AG04449 (cell line): ENCODE results near the gene MBNL2.

Source experiments
- CTCF ChIA-PET: fragments of 350-600 bp; formaldehyde crosslinking; extraction: SDS; loops from one replicate; lab custom pipeline; 2021; ENCODE audit warnings: antibody characterized with exemption; lab: Yijun Ruan, JAX
- POLR2A ChIA-PET: fragments of 400-600, 350-600 bp; formaldehyde crosslinking; extraction: SDS; loops from one replicate; lab custom pipeline; 2020; ENCODE audit warnings: antibody characterized with exemption, inconsistent platforms; lab: Yijun Ruan, JAX
- DNase-seq: peaks from one replicate; pipeline ENCODE4 v3.0.0-alpha.2; 2010; ENCODE audit warnings: low read depth, low spot score
- H3K4me3 ChIP-seq: 2 replicates; pipeline ENCODE4 v1.5.1; 2011; ENCODE audit warnings: low read depth, mild to moderate bottlenecking, control low read depth, low read length
- TF ChIP-seq, protein P1 (sequence below): IDR thresholded peaks from one replicate; pipeline ENCODE4 v1.5.1; 2011; ENCODE audit warnings: mild to moderate bottlenecking, moderate library complexity, low read length, control low read depth, inconsistent platforms; ENCODE audit not compliant: insufficient read depth; ENCODE audit errors: missing control alignments

MBNL2 gene

DNA sequence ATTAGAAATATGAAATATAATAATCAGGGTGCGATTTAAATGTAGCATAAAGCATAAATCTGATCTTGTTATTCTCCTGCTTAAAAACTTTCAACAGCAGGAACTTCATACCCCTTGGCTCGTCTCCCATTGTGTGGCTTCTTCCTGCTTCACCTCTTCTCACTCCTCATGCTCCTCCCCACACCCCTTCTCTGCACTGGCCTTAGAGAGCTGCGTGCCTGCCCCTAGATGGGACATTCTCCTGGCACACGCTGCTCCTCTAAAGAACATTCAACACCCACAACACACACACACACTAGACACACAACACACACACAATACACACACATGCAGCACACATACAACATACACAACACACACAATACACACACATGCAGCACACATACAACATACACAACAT lies 107.2 kb downstream of the MBNL2 start:
- no peak for DNase-seq
- CTCF ChIA-PET: no interaction called here
- POLR2A ChIA-PET: no interaction called here
- TF ChIP-seq, protein P1, sequence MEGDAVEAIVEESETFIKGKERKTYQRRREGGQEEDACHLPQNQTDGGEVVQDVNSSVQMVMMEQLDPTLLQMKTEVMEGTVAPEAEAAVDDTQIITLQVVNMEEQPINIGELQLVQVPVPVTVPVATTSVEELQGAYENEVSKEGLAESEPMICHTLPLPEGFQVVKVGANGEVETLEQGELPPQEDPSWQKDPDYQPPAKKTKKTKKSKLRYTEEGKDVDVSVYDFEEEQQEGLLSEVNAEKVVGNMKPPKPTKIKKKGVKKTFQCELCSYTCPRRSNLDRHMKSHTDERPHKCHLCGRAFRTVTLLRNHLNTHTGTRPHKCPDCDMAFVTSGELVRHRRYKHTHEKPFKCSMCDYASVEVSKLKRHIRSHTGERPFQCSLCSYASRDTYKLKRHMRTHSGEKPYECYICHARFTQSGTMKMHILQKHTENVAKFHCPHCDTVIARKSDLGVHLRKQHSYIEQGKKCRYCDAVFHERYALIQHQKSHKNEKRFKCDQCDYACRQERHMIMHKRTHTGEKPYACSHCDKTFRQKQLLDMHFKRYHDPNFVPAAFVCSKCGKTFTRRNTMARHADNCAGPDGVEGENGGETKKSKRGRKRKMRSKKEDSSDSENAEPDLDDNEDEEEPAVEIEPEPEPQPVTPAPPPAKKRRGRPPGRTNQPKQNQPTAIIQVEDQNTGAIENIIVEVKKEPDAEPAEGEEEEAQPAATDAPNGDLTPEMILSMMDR: no peak
- H3K4me3 ChIP-seq: no peak overlapping the region

DNA sequence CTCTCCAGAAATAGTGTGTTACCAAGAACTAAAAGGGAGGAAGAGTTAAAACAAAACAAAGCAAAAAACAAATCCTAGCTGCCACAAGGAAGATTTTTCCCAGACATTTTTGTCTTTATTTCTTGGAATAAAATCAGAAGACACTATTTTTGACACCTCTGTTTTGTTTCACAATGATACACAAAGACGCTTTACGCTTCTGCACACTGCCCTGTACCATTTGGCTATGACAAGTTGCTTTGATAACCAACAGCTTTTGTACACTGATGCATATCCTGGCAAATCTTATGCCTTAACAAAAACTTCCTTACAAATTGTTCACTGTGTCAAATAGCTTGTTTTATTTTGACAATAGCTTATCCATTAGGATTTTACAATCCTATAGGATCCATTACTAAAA lies 108.3 kb downstream of the MBNL2 start:
- H3K4me3 ChIP-seq: no peak overlapping the region
- TF ChIP-seq, protein P1: no peak
- ChIA-PET POLR2A (no interaction called here), CTCF (interaction anchor here (0.8 to 1.1 kb wide), 2 partner anchors 14 to 31 kb away, joined by 3 read pairs; no protein-coding TSS in a partner anchor)
- no peak for DNase-seq

DNA sequence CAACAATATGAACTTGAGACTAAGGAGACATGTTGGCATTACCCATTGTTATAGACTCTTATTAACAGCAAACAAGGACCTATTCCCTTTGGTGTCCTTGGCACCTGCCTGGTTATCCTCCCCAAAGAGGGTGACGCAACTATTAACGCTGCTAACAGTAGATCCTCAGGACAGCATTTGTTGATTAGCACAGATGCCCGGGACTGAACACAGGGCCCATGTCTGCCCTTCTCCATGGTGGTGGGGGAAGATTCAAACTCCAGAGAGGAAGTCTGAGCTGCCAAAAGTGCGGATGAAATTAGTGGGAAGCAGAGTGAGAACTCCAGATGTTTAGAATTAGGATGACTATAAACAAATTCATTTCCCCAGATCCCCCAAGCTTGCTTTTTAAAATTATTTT lies 110.6 kb downstream of the MBNL2 start:
- ChIA-PET POLR2A (no interaction called here), CTCF (interaction anchor here (1.2 to 3.2 kb wide), 5 partner anchors 10 to 223 kb away, joined by 3 to 14 read pairs (median 4); no protein-coding TSS in a partner anchor)
- TF ChIP-seq, protein P1: no peak
- no peak overlapping the region for H3K4me3 ChIP-seq
- no peak for DNase-seq

DNA sequence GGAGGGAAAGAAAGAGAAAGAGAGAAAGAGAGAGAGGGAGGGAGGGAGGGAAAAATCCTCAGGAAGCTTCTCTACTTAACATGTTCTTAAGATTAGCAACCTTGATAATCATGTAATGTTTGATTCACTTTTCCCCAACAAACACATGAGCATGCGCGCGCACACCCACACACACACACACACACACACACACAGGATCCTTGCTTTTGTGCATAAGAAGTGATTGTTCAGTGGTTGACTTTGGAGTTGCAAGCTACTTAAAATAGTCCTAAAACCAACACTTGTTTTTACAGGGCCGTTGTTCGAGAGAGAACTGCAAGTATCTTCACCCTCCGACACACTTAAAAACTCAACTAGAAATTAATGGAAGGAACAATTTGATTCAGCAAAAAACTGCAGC lies 111.8 kb downstream of the MBNL2 start:
- no peak overlapping the region for H3K4me3 ChIP-seq
- CTCF ChIA-PET: interaction anchor here (1.2 to 3.2 kb wide), 4 partner anchors 8 to 225 kb away, joined by 3 to 14 read pairs (median 6); no protein-coding TSS in a partner anchor
- TF ChIP-seq, protein P1: no peak
- POLR2A ChIA-PET: interaction anchor here (0.6 kb wide), 1 partner anchor 18 kb away, joined by 3 read pairs; no protein-coding TSS in a partner anchor
- no peak for DNase-seq

DNA sequence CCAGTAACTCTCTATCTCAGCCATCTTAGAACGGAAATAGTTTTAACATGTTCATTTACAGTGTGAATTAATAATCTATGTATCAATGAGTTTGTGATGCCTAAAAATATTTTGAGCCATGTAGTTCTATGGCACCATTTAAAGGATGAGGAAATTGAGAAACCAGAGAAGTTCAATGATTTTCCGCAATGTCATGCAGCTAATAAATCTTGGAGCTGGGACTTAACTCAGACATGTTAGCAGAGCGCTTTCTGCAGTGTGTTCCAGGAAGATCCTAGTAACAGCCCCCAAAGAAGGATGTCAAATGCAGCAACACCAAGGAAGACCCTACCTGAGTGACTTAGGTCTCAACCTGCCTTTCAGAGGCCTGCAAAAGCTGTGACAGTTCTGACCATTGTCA lies 112.6 kb downstream of the MBNL2 start:
- CTCF ChIA-PET: interaction anchor here (1.2 to 3.2 kb wide), 4 partner anchors 8 to 225 kb away, joined by 3 to 14 read pairs (median 4); no protein-coding TSS in a partner anchor
- H3K4me3 ChIP-seq: no peak overlapping the region
- DNase-seq: no peak
- POLR2A ChIA-PET: interaction anchor here (0.6 kb wide), 1 partner anchor 61 kb away, joined by 3 read pairs; no protein-coding TSS in a partner anchor
- TF ChIP-seq, protein P1: no peak

DNA sequence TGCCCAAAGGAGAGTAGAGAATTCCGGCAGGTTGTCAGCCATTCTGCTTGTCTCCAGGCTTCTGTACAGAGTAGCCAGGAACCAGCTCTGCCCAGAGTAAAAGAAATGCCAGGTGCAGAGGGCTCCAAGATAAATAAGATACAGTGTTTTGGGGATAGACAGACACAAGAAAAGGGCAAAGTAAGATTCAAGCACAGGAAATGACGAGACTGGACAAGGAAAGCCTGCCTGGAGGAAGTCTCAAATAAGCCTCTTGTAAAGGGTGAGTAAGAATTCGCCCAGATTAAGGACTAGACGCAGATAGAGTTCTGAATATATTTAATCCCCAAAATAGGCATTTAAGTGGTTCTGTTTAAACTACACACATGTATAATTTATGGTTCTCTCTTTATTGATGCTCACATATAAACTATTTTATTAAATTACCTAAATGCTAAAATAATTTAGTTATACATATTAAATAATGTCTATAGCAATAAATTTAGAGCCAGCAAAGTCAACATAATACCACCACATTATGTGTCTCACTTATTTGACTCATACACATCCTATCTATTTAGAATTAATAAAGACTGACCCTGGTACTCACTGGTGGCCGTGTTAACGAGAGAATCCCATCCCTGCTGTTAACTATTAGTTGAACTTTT lies 113.5 kb downstream of the MBNL2 start:
- H3K4me3 ChIP-seq: no peak overlapping the region
- TF ChIP-seq, protein P1: no peak
- POLR2A ChIA-PET: no interaction called here
- no peak for DNase-seq
- CTCF ChIA-PET: interaction anchor here (1.5 kb wide), 1 partner anchor 8 kb away, joined by 4 read pairs; no protein-coding TSS in a partner anchor
